HL-60 (cell line): ENCODE measurements around the gene TBL1X.

Experiments used
- DNase-seq, 2 experiments: peaks; one replicate each; pipeline ENCODE4 v3.0.0-alpha.2; 2010 to 2020; ENCODE audit warnings: low read depth in 1 of 2, low spot score in 1 of 2
- H3K27ac ChIP-seq: fragments of 250-450 bp; sonication (Bioruptor Pico); replicated peaks from 2 replicates; pipeline ENCODE4 v1.5.1; 2020; ENCODE audit warnings: mild to moderate bottlenecking, moderate library complexity
- H3K27me3 ChIP-seq: fragments of 250-450 bp; sonication (Bioruptor Pico); 2 replicates; pipeline ENCODE4 v1.5.1; 2021; ENCODE audit warnings: mild to moderate bottlenecking, moderate library complexity; ENCODE audit not compliant: insufficient read depth, poor library complexity, severe bottlenecking
- H3K4me3 ChIP-seq: replicated peaks from 2 replicates; pipeline ENCODE4 v1.5.1; 2011; ENCODE audit warnings: mild to moderate bottlenecking, control low read depth, low read length; ENCODE audit not compliant: insufficient read depth
- GABPA ChIP-seq: IDR thresholded peaks from 2 replicates; pipeline ENCODE4 v1.6.1; 2012; ENCODE audit warnings: low read depth
- POLR2AphosphoS5 ChIP-seq: IDR thresholded peaks from 2 replicates; pipeline ENCODE4 v1.6.1; 2012; ENCODE audit warnings: low read depth
- SPI1 ChIP-seq: IDR thresholded peaks from 2 replicates; pipeline ENCODE4 v1.6.1; 2012; ENCODE audit warnings: low read depth, mild to moderate bottlenecking, borderline replicate concordance
- TF ChIP-seq, protein P1 (sequence below): IDR thresholded peaks from one replicate; pipeline ENCODE4 v1.5.1; 2011; ENCODE audit warnings: low read length, control low read depth, inconsistent platforms; ENCODE audit not compliant: insufficient read depth
- TF ChIP-seq, protein P2 (sequence below): IDR thresholded peaks from 2 replicates; pipeline ENCODE4 v1.6.1; 2012; ENCODE audit warnings: low read depth; ENCODE audit not compliant: insufficient replicate concordance

Gene TBL1X

GRCh38 chrX:9638871-9639270 lies 174.0 kb downstream of the TBL1X start:
- Histone ChIP-seq H3K27me3 (no peaks in the 10 kb centered on the region), H3K27ac (no peak overlapping the region), H3K4me3 (no peak overlapping the region)
- TF ChIP-seq, protein P1, sequence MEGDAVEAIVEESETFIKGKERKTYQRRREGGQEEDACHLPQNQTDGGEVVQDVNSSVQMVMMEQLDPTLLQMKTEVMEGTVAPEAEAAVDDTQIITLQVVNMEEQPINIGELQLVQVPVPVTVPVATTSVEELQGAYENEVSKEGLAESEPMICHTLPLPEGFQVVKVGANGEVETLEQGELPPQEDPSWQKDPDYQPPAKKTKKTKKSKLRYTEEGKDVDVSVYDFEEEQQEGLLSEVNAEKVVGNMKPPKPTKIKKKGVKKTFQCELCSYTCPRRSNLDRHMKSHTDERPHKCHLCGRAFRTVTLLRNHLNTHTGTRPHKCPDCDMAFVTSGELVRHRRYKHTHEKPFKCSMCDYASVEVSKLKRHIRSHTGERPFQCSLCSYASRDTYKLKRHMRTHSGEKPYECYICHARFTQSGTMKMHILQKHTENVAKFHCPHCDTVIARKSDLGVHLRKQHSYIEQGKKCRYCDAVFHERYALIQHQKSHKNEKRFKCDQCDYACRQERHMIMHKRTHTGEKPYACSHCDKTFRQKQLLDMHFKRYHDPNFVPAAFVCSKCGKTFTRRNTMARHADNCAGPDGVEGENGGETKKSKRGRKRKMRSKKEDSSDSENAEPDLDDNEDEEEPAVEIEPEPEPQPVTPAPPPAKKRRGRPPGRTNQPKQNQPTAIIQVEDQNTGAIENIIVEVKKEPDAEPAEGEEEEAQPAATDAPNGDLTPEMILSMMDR, result no peak
- TF ChIP-seq GABPA (no peak), SPI1 (no peak), POLR2AphosphoS5 (no peak)
- TF ChIP-seq, protein P2, sequence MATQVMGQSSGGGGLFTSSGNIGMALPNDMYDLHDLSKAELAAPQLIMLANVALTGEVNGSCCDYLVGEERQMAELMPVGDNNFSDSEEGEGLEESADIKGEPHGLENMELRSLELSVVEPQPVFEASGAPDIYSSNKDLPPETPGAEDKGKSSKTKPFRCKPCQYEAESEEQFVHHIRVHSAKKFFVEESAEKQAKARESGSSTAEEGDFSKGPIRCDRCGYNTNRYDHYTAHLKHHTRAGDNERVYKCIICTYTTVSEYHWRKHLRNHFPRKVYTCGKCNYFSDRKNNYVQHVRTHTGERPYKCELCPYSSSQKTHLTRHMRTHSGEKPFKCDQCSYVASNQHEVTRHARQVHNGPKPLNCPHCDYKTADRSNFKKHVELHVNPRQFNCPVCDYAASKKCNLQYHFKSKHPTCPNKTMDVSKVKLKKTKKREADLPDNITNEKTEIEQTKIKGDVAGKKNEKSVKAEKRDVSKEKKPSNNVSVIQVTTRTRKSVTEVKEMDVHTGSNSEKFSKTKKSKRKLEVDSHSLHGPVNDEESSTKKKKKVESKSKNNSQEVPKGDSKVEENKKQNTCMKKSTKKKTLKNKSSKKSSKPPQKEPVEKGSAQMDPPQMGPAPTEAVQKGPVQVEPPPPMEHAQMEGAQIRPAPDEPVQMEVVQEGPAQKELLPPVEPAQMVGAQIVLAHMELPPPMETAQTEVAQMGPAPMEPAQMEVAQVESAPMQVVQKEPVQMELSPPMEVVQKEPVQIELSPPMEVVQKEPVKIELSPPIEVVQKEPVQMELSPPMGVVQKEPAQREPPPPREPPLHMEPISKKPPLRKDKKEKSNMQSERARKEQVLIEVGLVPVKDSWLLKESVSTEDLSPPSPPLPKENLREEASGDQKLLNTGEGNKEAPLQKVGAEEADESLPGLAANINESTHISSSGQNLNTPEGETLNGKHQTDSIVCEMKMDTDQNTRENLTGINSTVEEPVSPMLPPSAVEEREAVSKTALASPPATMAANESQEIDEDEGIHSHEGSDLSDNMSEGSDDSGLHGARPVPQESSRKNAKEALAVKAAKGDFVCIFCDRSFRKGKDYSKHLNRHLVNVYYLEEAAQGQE, result no peak
- DNase-seq, result no peak

GRCh38 chrX:9642270-9642995 lies 177.6 kb downstream of the TBL1X start:
- Histone ChIP-seq H3K27ac (no peak overlapping the region), H3K4me3 (no peak overlapping the region), H3K27me3 (no peaks in the 10 kb centered on the region)
- no peak for DNase-seq
- TF ChIP-seq SPI1, result no peak
- no peak for TF ChIP-seq GABPA
- TF ChIP-seq POLR2AphosphoS5, result no peak
- TF ChIP-seq, protein P1, result no peak
- TF ChIP-seq, protein P2, result no peak

DNA sequence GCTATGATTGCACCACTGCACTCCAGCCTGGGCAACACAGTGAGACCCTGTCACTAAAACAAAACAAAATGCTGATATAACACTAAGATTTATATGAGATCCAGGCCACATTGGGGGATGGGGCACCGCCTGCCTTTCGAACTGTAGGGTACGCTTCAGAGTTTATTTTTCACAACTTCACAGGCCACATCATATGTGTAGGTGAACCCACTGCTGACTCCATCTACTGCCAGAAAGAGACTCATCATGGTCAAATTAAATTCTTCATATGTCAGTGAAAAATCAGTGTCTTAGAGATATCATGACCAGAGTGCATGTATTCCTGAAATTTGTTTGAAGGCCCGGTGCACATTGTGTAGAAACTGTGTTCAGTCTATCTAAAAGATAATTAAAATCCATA lies 178.9 kb downstream of the TBL1X start:
- no peaks in the 10 kb centered on the region for H3K27me3 ChIP-seq
- TF ChIP-seq, protein P1, result no peak
- TF ChIP-seq POLR2AphosphoS5 (no peak), GABPA (no peak), SPI1 (no peak)
- TF ChIP-seq, protein P2, result no peak
- DNase-seq, result no peak
- no peak overlapping the region for H3K27ac ChIP-seq
- no peak overlapping the region for H3K4me3 ChIP-seq
